Parathyroid adenoma (tissue), 2 donors: ENCODE data around the gene NLRP14.

ENCODE experiments used
- H2AFZ ChIP-seq: fragments of 300-600 bp; sonication (generic); one replicate; pipeline ENCODE4 v1.7.0; 2017; ENCODE audit warnings: antibody characterized with exemption, mild to moderate bottlenecking
- H3K27ac ChIP-seq: fragments of 300-600 bp; sonication (generic); one replicate; pipeline ENCODE4 v1.7.0; 2017
- H3K27me3 ChIP-seq: fragments of 300-600 bp; sonication (generic); one replicate; pipeline ENCODE4 v1.7.0; 2017; ENCODE audit warnings: low read length; ENCODE audit not compliant: control insufficient read depth, insufficient read depth
- H3K36me3 ChIP-seq: fragments of 300-600 bp; sonication (generic); one replicate; pipeline ENCODE4 v1.7.0; 2017; ENCODE audit warnings: low read length; ENCODE audit not compliant: control insufficient read depth, insufficient read depth
- H3K4me1 ChIP-seq: fragments of 300-600 bp; sonication (generic); one replicate; pipeline ENCODE4 v1.7.0; 2017; ENCODE audit warnings: control low read depth
- H3K4me2 ChIP-seq: fragments of 300-600 bp; sonication (generic); one replicate; pipeline ENCODE4 v1.7.0; 2017; ENCODE audit warnings: low read length
- H3K4me3 ChIP-seq: fragments of 300-600 bp; sonication (generic); one replicate; pipeline ENCODE4 v1.7.0; 2017; ENCODE audit warnings: low read depth, low read length
- H3K79me2 ChIP-seq: fragments of 300-600 bp; sonication (generic); one replicate; pipeline ENCODE4 v1.7.0; 2017; ENCODE audit warnings: control low read depth
- H3K9ac ChIP-seq: fragments of 300-600 bp; sonication (generic); one replicate; pipeline ENCODE4 v1.7.0; 2017; ENCODE audit warnings: mild to moderate bottlenecking
- H3K9me3 ChIP-seq: fragments of 300-600 bp; sonication (generic); one replicate; pipeline ENCODE4 v1.7.0; 2017; ENCODE audit warnings: low read length; ENCODE audit not compliant: control insufficient read depth
- CTCF ChIP-seq: fragments of 300-600 bp; sonication (generic); IDR thresholded peaks from one replicate; pipeline ENCODE4 v1.7.0; 2017; ENCODE audit warnings: antibody characterized with exemption, mild to moderate bottlenecking
- donor health status: primary hyperparathyroidism.

Gene NLRP14

GRCh38 chr11:6992026-6992425 lies 28.3 kb upstream of the NLRP14 start:
- H3K27me3 ChIP-seq: no peaks in the 10 kb centered on the region
- TF ChIP-seq CTCF: no peak
- H3K36me3 ChIP-seq: no peaks in the 10 kb centered on the region
- no peaks in the 10 kb centered on the region for H3K4me1 ChIP-seq
- H3K4me3 ChIP-seq: no peak overlapping the region
- no peak overlapping the region for H3K9ac ChIP-seq
- no peak overlapping the region for H3K27ac ChIP-seq
- H3K4me2 ChIP-seq: no peak overlapping the region
- H3K79me2 ChIP-seq: no peaks in the 10 kb centered on the region
- H2AFZ ChIP-seq: no peak overlapping the region
- H3K9me3 ChIP-seq: no peaks in the 10 kb centered on the region

GRCh38 chr11:6992457-6993417 lies 27.5 kb upstream of the NLRP14 start:
- Histone ChIP-seq H3K4me3 (no peak overlapping the region), H3K9me3 (no peaks in the 10 kb centered on the region), H3K27ac (no peak overlapping the region), H3K36me3 (no peaks in the 10 kb centered on the region), H3K9ac (no peak overlapping the region), H3K27me3 (no peaks in the 10 kb centered on the region), H3K4me1 (no peaks in the 10 kb centered on the region), H3K4me2 (no peak overlapping the region), H3K79me2 (no peaks in the 10 kb centered on the region), H2AFZ (no peak overlapping the region)
- TF ChIP-seq CTCF: no peak

GRCh38 chr11:6995703-6996102 lies 24.6 kb upstream of the NLRP14 start:
- Histone ChIP-seq H3K27ac (no peak overlapping the region), H3K9ac (no peak overlapping the region), H2AFZ (no peak overlapping the region), H3K9me3 (no peaks in the 10 kb centered on the region), H3K36me3 (no peaks in the 10 kb centered on the region), H3K4me2 (no peak overlapping the region), H3K27me3 (no peaks in the 10 kb centered on the region), H3K4me3 (no peak overlapping the region), H3K4me1 (no peaks in the 10 kb centered on the region), H3K79me2 (no peaks in the 10 kb centered on the region)
- TF ChIP-seq CTCF: no peak

- no peaks in the 10 kb centered on the region for H3K79me2 ChIP-seq
- no peaks in the 10 kb centered on the region for H3K4me1 ChIP-seq
- H3K9ac ChIP-seq: no peak overlapping the region
- H3K4me2 ChIP-seq: no peak overlapping the region
- H3K27ac ChIP-seq: no peak overlapping the region
- H2AFZ ChIP-seq: no peak overlapping the region
- no peak overlapping the region for H3K4me3 ChIP-seq
- no peaks in the 10 kb centered on the region for H3K36me3 ChIP-seq
- TF ChIP-seq CTCF: no peak
- H3K27me3 ChIP-seq: no peaks in the 10 kb centered on the region
- H3K9me3 ChIP-seq: no peaks in the 10 kb centered on the region
Measured at GRCh38 chr11:7004482-7004881, 15.8 kb upstream of the NLRP14 start.

- Histone ChIP-seq H3K4me3 (no peak overlapping the region), H3K27ac (no peak overlapping the region), H3K4me1 (no peaks in the 10 kb centered on the region), H3K4me2 (no peak overlapping the region), H3K36me3 (no peaks in the 10 kb centered on the region), H3K27me3 (no peaks in the 10 kb centered on the region), H3K9me3 (no peaks in the 10 kb centered on the region), H2AFZ (no peak overlapping the region), H3K79me2 (no peaks in the 10 kb centered on the region), H3K9ac (no peak overlapping the region)
- TF ChIP-seq CTCF: no peak
Measured at GRCh38 chr11:7014118-7014517, 6.2 kb upstream of the NLRP14 start.
